ENCODE results near the gene NOL8.
A peak's percentile ranks its signal among the peaks of the same experiment; 100 is the strongest.

NOL8 gene

GRCh38 chr9:92332577-92333281, 7.6 kb upstream of the NOL8 start:
- ChIA-PET POLR2A (no interaction called here), CTCF (no interaction called here)
- no peak for TF ChIP-seq ELF4 (IDR thresholded peaks at IDR 0.05)
- no peak for TF ChIP-seq ARNT (IDR thresholded peaks at IDR 0.05)
- TF ChIP-seq ZNF384 (IDR thresholded peaks at IDR 0.05): no peak
- TF ChIP-seq TARDBP (IDR thresholded peaks at IDR 0.05): no peak
- TF ChIP-seq FOXM1 (IDR thresholded peaks at IDR 0.05; ENCODE audit: borderline replicate concordance): no peak
- no peak for TF ChIP-seq SP1 (IDR thresholded peaks at IDR 0.05)
- TF ChIP-seq L3MBTL2 (conservative IDR thresholded peaks at IDR 0.05): no peak
- TF ChIP-seq NFRKB (IDR thresholded peaks at IDR 0.05): no peak
- no peak for TF ChIP-seq SUZ12 (IDR thresholded peaks at IDR 0.05)
- no peak for TF ChIP-seq CTBP1 (IDR thresholded peaks at IDR 0.05; ENCODE audit: borderline replicate concordance)
- TF ChIP-seq LEF1 (IDR thresholded peaks at IDR 0.05; ENCODE audit: borderline replicate concordance): no peak
- TF ChIP-seq, protein P1, sequence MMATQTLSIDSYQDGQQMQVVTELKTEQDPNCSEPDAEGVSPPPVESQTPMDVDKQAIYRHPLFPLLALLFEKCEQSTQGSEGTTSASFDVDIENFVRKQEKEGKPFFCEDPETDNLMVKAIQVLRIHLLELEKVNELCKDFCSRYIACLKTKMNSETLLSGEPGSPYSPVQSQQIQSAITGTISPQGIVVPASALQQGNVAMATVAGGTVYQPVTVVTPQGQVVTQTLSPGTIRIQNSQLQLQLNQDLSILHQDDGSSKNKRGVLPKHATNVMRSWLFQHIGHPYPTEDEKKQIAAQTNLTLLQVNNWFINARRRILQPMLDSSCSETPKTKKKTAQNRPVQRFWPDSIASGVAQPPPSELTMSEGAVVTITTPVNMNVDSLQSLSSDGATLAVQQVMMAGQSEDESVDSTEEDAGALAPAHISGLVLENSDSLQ (IDR thresholded peaks at IDR 0.05): no peak
- no peak for TF ChIP-seq FOXK2 (IDR thresholded peaks at IDR 0.05)
- TF ChIP-seq HDGF (IDR thresholded peaks at IDR 0.05; ENCODE audit: borderline replicate concordance): no peak
- TF ChIP-seq BHLHE40 (IDR thresholded peaks at IDR 0.05; ENCODE audit: borderline replicate concordance): no peak
- no peak for DNase-seq (ENCODE audit: extremely low spot score)

GRCh38 chr9:92328225-92328624, 3.1 kb upstream of the NOL8 start:
- POLR2A ChIA-PET: no interaction called here
- DNase-seq (ENCODE audit: extremely low spot score): peak; percentile 20

DNA sequence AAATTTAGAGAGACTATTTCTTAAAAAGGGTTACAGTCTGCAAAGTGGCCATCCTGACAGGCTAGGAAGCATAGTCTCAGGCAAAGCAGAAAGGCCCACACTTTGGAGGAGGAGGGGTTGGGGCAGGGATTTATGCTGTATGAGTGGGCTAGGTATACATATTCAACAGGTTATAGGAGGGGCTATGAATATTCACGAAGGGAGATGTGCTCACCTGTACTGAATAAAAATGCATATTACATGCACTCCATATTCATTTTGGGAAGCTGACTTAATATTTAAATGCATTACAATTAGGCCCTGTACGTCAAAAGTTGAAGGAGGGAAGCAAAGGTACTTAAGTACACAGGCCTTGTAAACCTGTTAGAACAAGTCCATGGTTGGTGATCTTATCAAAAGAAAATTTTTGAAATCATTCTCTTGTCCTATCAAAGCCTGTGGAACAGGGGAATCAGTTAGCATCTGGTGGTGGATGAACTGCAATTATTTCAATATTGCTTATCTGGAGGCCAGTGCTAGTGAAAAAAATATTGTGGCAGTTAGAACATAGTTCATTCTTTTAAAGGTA, 2.2 kb upstream of the NOL8 start:
- no peak for DNase-seq (ENCODE audit: extremely low spot score)
- TF ChIP-seq LEF1 (IDR thresholded peaks at IDR 0.05; ENCODE audit: borderline replicate concordance): no peak
- TF ChIP-seq, protein P1 (IDR thresholded peaks at IDR 0.05): no peak
- TF ChIP-seq NFRKB (IDR thresholded peaks at IDR 0.05): no peak
- TF ChIP-seq FOXM1 (IDR thresholded peaks at IDR 0.05; ENCODE audit: borderline replicate concordance): no peak
- no peak for TF ChIP-seq TARDBP (IDR thresholded peaks at IDR 0.05)
- no peak for TF ChIP-seq FOXA1 (IDR thresholded peaks at IDR 0.05)
- no peak for TF ChIP-seq SUZ12 (IDR thresholded peaks at IDR 0.05)
- CTCF ChIA-PET: no interaction called here
- POLR2A ChIA-PET: interaction anchor here (1.0 to 1.7 kb wide), 2 partner anchors 10 to 26 kb away, joined by 3 to 5 read pairs; no protein-coding TSS in a partner anchor

More at GRCh38 chr9:92328225-92328624, 3.1 kb upstream of the NOL8 start:
- TF ChIP-seq HDGF (IDR thresholded peaks at IDR 0.05; ENCODE audit: borderline replicate concordance): no peak
- TF ChIP-seq NFRKB (IDR thresholded peaks at IDR 0.05): no peak
- TF ChIP-seq FOXA1 (IDR thresholded peaks at IDR 0.05): no peak
- TF ChIP-seq TARDBP (IDR thresholded peaks at IDR 0.05): no peak
- TF ChIP-seq, protein P1 (IDR thresholded peaks at IDR 0.05): no peak
- TF ChIP-seq LEF1 (IDR thresholded peaks at IDR 0.05; ENCODE audit: borderline replicate concordance): no peak
- no peak for TF ChIP-seq BHLHE40 (IDR thresholded peaks at IDR 0.05; ENCODE audit: borderline replicate concordance)
- TF ChIP-seq CTBP1 (IDR thresholded peaks at IDR 0.05; ENCODE audit: borderline replicate concordance): no peak
- TF ChIP-seq L3MBTL2 (conservative IDR thresholded peaks at IDR 0.05): no peak
- TF ChIP-seq ELF4 (IDR thresholded peaks at IDR 0.05): no peak
- no peak for TF ChIP-seq FOXK2 (IDR thresholded peaks at IDR 0.05)
- no peak for TF ChIP-seq SUZ12 (IDR thresholded peaks at IDR 0.05)
- TF ChIP-seq FOXM1 (IDR thresholded peaks at IDR 0.05; ENCODE audit: borderline replicate concordance): no peak
- no peak for TF ChIP-seq SP1 (IDR thresholded peaks at IDR 0.05)
- no peak for TF ChIP-seq ZNF384 (IDR thresholded peaks at IDR 0.05)
- no peak for TF ChIP-seq ARNT (IDR thresholded peaks at IDR 0.05)
- CTCF ChIA-PET: interaction anchor here (0.9 kb wide), 1 partner anchor 190 kb away, joined by 4 read pairs; no protein-coding TSS in a partner anchor

- DNase-seq (ENCODE audit: extremely low spot score): no peak
- CTCF ChIA-PET: no interaction called here
- POLR2A ChIA-PET: interaction anchor here (0.8 to 2.3 kb wide), 10 partner anchors 8 to 345 kb away, joined by 3 to 14 read pairs (median 4); partner anchors contain the start of gene IPPK
- TF ChIP-seq FOXK2 (IDR thresholded peaks at IDR 0.05): no peak
- TF ChIP-seq LEF1 (IDR thresholded peaks at IDR 0.05; ENCODE audit: borderline replicate concordance): no peak
- no peak for TF ChIP-seq ARNT (IDR thresholded peaks at IDR 0.05)
- no peak for TF ChIP-seq FOXA1 (IDR thresholded peaks at IDR 0.05)
- no peak for TF ChIP-seq CTBP1 (IDR thresholded peaks at IDR 0.05; ENCODE audit: borderline replicate concordance)
- TF ChIP-seq, protein P1 (IDR thresholded peaks at IDR 0.05): no peak
- TF ChIP-seq SUZ12 (IDR thresholded peaks at IDR 0.05): no peak
- no peak for TF ChIP-seq ZNF384 (IDR thresholded peaks at IDR 0.05)
- TF ChIP-seq SP1 (IDR thresholded peaks at IDR 0.05): no peak
- no peak for TF ChIP-seq HDGF (IDR thresholded peaks at IDR 0.05; ENCODE audit: borderline replicate concordance)
- TF ChIP-seq BHLHE40 (IDR thresholded peaks at IDR 0.05; ENCODE audit: borderline replicate concordance): no peak
- TF ChIP-seq ELF4 (IDR thresholded peaks at IDR 0.05): no peak; the same call in 1 of the 2 replicates
- no peak for TF ChIP-seq L3MBTL2 (conservative IDR thresholded peaks at IDR 0.05)
- TF ChIP-seq FOXM1 (IDR thresholded peaks at IDR 0.05; ENCODE audit: borderline replicate concordance): no peak
- TF ChIP-seq TARDBP (IDR thresholded peaks at IDR 0.05): no peak
Measured at GRCh38 chr9:92325991-92326500, 896 bp upstream of the NOL8 start.

DNA sequence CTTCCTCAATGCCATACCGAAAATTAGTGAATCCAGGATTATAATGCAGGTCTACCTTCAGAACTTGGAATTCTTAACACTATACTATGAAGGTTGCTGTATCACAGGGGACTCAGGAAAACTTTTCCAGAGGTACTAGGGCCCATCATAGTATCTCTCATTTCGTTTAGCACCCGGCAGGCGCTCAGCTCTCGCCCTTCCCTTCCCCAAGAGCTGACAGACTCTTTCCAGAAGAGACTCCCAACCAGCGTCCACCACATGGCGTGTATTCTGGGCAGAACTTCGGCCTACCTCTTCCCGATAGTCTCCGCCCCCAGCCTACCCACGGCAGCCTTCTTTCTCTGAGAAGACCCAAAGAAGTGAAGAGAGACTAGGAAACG, 271 bp downstream of the NOL8 start:
- CTCF ChIA-PET: no interaction called here
- TF ChIP-seq SP1 (IDR thresholded peaks at IDR 0.05): no peak
- no peak for TF ChIP-seq SUZ12 (IDR thresholded peaks at IDR 0.05)
- no peak for TF ChIP-seq TARDBP (IDR thresholded peaks at IDR 0.05)
- TF ChIP-seq ARNT (IDR thresholded peaks at IDR 0.05): no peak
- POLR2A ChIA-PET: interaction anchor here (0.9 to 2.3 kb wide), 7 partner anchors 10 to 346 kb away, joined by 3 to 14 read pairs (median 5); partner anchors contain the start of gene IPPK
- no peak for DNase-seq (ENCODE audit: extremely low spot score)
